ENCODE results near the gene FOXJ3.

Gene FOXJ3

GRCh38 chr1:42260376-42261070 is 74.5 kb downstream of the FOXJ3 start:
- no peak for TF ChIP-seq CTCF (IDR thresholded peaks at IDR 0.05)

DNA sequence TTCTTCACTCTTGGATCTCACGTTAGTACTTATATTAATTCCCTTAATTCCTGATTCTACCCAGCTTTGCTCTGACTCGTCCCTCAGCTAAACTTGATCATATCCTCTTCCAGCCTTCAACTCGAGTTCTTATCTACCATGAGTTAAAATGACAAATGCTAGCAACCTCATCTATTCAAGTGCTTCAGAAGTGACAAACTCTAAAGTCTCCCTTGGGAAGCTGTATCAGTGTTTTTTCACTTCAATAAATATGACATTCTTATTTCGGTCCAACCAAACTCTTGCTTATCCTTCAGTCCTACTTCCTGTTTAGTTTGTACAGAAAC is 75.3 kb downstream of the FOXJ3 start:
- TF ChIP-seq CTCF (IDR thresholded peaks at IDR 0.05), result no peak

- no peak for TF ChIP-seq CTCF (IDR thresholded peaks at IDR 0.05)
Observed at GRCh38 chr1:42259059-42259738, 75.8 kb downstream of the FOXJ3 start.

DNA sequence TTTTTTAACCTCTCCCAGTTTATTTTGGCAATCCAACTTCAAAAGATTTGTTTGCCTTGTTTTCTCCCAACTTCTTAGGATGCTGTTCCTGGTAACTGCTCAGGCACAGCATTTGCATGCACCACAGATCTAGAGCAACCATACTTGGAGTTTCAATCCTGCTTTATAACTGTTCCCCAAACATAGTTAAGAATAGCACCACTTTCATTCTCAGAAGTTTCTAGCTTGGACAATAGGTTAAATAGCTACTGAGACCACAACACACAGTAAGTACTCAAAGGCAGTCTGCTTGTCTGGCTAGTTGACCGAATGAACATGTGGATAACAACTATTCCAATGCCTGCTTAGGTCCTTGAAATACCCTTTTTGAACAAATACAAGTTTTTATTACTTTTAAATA is 76.8 kb downstream of the FOXJ3 start:
- no peak for TF ChIP-seq CTCF (IDR thresholded peaks at IDR 0.05)

DNA sequence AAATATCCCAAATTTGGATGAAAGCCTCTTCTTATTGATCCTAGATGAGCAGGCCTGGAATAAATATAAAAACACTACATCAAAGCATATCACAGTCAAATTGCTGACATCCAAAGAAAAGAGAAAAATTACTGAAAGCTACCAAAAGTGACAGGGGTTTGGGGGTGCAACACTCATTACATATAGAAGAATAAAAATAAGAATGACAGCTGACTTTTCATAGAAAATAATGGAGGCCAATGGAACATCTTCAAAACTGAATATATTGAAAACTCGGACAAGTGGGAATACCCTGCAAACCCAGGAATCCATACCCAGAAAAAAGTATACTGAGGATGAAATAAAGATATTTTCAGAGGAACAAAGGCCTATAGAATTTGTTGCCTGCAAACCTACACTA is 84.0 kb downstream of the FOXJ3 start:
- no peak for TF ChIP-seq CTCF (IDR thresholded peaks at IDR 0.05)

DNA sequence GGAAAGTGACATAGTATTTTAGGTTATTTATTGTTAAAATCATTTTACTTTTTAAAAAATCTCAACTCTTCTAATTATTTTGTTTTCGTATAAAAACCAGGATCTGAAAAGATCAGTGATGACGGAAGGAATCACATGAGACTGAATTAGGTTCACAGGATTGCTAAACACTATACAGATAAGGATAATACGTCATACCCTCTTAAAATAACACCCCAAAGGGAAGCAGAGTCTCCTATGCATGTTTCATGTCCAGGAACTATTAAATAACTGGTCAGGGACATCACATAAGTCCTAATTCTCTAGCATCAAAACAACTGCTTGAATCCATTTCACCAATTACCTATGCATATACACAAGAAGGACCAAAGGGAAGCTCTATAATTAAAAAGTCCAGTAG is 84.9 kb downstream of the FOXJ3 start:
- TF ChIP-seq CTCF (IDR thresholded peaks at IDR 0.05), result no peak

DNA sequence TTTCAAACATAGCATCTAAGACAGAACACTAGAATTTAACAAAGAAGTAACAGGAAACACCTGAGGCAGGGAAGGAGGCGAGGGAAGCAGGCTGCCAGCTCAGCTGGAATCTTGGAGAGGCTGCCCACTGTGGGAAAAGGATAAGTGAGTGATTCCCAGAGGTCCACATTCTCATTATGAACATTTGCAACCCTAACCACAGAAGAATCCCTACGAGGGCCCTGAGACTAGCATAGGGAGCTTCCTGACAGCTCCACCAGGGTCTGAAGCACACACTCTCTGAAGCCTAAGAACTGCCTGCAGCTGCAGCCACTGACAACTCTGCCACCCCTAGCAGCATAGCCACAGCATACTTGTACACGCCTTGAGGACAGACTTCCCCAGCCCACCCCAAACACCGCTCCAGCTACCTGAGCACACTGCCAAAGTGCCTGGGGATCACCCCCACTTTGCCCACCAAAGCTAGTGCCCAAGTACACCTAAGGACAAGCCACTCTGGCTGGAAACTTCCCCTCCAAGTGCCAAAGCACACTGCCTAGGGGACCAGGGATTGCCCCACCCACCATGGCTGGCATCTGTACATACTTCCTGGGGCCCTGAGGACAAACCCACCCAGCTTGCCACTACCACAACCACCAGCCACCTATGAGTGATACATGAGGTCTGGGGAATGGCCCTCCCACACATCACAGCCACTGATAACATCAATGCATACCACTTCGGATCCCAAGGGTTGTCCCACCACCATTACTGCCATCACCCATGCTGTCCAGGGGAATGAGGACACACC is 93.9 kb downstream of the FOXJ3 start:
- no peak for TF ChIP-seq CTCF (IDR thresholded peaks at IDR 0.05)

All from LNCAP (cell line).